Central memory CD4-positive, alpha-beta T cell (primary cell): ENCODE measurements around the gene POU2F2.

Experiments used
- DNase-seq: peaks from one replicate; pipeline ENCODE4 v3.0.0; 2022

Gene POU2F2

DNA sequence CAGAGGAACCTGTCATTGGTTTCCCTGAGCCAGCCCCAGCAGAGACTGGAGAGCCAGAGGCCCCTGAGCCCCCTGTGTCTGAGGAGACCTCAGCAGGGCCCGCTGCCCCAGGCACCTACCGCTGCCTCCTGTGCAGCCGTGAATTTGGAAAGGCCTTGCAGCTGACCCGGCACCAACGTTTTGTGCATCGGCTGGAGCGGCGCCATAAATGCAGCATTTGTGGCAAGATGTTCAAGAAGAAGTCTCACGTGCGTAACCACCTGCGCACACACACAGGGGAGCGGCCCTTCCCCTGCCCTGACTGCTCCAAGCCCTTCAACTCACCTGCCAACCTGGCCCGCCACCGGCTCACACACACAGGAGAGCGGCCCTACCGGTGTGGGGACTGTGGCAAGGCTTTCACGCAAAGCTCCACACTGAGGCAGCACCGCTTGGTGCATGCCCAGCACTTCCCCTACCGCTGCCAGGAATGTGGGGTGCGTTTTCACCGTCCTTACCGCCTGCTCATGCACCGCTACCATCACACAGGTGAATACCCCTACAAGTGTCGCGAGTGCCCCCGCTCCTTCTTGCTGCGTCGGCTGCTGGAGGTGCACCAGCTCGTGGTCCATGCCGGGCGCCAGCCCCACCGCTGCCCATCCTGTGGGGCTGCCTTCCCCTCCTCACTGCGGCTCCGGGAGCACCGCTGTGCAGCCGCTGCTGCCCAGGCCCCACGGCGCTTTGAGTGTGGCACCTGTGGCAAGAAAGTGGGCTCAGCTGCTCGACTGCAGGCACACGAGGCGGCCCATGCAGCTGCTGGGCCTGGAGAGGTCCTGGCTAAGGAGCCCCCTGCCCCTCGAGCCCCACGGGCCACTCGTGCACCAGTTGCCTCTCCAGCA lies 52.1 kb downstream of the POU2F2 start:
- DNase-seq: no peak

DNA sequence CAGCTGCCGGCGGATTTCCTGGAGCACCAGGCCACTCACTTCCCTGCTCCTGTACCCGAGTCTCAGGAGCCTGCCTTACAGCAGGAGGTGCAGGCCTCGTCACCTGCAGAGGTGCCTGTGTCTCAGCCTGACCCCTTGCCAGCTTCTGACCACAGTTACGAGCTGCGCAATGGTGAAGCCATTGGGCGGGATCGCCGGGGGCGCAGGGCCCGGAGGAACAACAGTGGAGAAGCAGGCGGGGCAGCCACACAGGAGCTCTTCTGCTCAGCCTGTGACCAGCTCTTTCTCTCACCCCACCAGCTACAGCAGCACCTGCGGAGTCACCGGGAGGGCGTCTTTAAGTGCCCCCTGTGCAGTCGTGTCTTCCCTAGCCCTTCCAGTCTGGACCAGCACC lies 53.0 kb downstream of the POU2F2 start:
- no peak for DNase-seq

DNA sequence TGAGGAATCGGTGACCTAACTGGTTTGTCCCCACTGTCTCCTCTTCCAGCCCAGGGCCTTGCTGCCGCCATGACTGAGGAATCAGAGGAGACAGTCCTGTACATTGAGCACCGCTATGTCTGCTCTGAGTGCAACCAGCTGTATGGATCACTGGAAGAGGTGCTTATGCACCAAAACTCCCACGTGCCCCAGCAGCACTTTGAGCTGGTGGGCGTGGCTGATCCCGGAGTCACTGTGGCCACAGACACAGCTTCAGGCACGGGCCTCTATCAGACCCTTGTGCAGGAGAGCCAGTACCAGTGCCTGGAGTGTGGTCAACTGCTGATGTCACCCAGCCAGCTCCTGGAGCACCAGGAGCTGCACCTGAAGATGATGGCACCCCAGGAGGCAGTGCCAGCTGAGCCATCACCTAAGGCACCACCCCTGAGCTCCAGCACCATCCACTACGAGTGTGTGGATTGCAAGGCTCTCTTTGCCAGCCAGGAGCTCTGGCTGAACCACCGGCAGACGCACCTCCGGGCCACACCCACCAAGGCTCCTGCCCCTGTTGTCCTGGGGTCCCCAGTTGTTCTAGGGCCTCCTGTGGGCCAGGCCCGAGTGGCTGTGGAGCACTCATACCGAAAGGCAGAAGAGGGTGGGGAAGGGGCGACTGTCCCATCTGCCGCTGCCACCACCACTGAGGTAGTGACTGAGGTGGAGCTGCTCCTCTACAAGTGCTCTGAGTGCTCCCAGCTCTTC lies 53.5 kb downstream of the POU2F2 start:
- no peak for DNase-seq

DNA sequence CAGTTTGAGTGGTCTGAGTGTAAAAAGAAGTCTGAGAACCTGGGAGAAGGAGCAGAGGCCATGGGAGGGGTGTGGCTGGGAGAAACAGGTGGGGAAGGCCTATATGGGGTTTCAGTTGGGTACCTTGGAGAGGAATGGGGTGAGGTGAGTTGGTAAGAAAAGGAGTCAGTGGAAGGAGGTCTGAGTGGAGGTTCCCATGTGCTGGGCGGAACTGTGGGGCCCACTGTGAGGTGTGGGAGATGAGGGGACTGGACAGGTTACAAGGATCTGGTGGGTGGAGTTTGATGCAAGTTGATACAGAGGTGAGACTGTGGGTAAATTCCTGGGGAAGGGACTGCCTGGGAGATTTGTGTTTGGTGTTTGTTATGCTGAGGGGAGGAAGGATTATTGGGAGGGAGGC lies 54.2 kb downstream of the POU2F2 start:
- no peak for DNase-seq

DNA sequence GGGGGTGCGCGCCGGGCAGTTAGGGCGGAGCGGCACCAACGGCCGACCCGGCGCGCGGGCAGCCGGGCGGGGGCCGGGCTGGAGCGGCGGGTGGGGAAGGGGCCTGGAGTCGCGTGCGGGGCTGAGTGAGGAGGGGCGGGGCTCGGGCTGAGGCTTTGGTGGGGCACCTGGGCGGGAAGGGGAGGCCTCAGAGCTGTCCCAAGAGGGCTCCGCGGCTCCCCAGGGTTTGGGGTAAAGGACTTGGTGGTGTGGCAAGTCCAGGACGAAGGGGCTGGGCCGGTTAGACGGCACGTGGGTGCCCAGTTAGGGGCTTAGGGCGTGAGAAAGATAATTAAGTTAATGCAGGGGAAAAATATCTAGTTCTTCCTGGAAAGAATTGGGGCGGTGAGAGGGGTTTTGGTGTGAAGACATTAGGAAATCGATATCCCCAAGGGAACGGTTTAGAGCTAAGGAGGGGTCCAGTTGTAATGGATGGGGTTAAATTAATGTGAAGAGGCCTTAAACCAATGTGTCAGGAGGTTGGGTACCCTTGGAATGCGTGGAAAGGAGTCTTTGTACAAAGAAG lies 55.8 kb downstream of the POU2F2 start:
- no peak for DNase-seq

DNA sequence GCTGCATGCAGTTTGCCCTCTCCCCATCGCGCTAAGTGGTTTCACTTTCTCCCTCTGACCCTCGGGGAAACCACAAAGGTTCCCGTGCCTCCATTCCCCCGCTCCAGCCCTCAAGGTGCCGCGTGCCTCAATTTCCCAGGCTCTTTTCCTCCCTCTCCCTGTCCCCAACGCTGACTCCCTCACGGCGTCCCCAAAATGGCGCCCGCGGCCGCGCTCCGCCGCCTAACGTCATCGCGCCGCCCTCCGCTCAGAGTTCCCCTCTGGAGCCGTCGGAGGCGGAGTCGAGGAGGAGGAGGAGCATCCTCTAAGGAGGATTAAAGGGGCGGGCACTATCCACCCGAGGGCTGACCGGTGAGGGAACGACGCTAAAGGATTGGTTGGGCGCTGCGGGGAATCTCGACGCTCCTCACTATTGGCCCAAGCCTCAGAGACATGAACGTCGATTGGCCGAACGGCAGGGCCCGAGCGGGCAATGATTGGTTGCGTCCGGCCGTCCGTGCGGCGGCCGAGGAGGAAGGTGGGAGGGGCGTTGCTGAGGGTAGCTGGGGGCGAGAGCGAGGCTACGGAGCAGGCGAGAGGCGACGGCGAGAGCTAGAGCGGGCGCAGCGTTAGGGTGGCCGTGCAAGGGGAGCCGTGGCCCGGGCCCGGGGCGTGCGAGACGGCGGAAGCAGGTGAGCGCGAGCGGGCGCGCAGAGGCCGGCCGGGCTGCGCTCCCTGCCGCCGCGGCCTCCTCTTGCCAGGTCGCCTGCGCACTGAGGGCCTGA lies 56.4 kb downstream of the POU2F2 start, which contains the start of gene ZNF574:
ZNF574 (plus strand) TSS at position 551 of the 764 bp plus-strand sequence. CDS start 2,441 bp downstream, outside the sequence.
- DNase-seq: peak; percentile 99

DNA sequence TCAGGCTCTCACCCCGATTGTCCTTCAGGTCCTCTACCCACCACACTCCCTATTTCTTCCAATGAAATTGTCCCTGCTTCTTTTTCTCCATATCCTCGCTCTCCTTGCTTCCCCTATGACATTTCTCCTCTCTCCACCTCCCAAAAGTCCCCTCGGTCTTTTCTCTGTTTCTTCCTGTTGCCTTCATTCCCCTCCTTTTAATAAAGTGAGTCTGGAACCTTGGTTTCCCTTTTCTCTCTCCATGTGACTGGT lies 57.0 kb downstream of the POU2F2 start:
- no peak for DNase-seq

DNA sequence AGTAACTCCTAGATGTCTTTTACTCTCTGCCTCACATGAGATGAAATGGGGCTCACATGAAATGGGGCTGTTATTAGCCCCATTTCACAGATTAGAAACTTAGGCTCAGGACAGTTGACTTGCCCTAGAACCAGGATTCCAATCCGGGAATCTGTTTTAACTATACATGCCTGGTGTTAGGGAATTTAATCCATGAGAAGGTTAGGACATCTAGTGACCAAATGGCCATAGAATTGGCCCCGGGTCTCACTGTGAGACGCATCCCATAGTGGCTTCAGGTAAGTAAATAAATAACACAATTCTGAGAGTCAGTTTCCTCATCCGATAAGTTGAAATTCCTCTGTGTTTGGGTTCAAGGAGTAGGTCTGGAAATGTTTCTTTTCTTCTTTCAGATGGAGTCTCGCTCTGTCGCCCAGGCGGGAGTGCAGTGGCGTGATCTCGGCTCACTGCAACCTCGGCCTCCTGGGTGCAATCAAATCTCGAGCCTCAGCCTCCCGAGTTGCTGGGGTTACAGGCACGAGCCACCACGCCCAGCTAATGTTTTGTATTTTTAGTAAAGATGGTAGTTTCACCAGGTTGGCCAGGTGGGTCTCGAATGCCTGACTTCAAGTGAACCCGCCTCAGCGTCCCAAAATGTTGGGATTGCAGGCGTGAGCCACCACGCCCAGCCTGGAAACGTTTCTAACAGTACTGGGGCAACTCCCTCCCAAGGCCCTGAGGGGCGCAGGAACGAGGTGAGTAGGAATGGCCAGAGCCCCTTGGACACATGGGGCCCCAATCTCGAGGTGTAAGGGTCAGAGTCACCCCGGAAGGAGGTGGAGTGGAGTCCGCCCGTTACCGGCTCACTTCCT lies 57.5 kb downstream of the POU2F2 start:
- no peak for DNase-seq

DNA sequence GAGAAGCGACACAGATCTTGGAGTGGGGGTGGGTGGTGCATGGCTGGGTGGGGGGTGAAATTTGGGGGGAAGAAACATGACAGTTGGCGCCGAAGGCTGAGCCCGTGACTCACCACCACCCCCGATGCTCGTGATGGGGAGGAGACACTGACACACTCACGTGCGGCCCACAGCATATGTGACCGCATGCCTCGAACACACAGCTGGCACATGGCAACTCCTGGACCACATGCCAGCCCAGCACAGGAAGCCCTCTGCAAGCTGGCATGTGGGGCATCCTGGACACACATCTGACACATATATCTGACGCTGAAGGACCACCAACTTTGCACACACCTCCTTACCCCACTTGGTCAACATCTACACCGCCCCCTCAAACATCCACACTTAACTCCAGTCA lies 61.0 kb downstream of the POU2F2 start:
- DNase-seq: no peak

DNA sequence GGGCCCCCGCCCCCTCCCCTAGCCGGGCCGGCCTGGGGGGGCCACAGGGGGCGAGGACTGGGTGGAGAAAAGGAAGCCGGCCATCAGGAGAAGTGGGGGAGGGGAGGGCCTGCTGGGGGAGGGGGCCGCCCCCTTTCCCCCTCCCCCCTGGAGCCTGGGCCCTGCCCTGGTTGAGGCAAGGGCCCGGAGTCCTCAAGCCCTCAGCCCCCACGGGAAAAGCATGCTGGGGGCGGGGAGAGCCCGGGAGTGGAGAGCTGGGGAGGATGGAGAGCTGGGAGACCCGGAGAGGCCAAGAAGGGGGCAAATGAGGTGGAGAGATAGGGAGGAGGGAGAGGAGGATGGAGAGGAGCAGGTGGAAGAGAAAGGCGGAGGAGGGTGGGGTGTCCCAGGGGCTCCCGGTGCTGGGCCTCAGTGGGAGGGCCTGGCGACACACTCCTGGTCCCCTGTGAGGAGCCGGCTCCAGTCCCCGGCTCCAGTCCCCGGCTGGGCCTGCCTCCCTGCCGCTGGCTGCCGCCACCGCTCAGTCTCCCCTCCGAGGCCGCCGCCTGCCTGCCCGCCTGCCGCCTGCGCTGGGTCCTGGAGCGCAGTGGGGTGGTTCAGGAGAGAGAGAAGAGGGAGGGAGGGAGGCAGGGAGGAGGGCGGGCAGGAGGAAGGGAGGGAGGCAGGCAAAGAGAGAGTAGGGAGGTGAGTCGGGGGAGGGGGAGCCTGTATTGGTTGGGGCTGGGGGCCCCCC lies 62.5 kb downstream of the POU2F2 start, which contains the start of gene GRIK5:
GRIK5 (minus strand) TSS at position 588 of the 733 bp plus-strand sequence. CDS start 4,436 bp downstream, outside the sequence.
- DNase-seq: no peak

DNA sequence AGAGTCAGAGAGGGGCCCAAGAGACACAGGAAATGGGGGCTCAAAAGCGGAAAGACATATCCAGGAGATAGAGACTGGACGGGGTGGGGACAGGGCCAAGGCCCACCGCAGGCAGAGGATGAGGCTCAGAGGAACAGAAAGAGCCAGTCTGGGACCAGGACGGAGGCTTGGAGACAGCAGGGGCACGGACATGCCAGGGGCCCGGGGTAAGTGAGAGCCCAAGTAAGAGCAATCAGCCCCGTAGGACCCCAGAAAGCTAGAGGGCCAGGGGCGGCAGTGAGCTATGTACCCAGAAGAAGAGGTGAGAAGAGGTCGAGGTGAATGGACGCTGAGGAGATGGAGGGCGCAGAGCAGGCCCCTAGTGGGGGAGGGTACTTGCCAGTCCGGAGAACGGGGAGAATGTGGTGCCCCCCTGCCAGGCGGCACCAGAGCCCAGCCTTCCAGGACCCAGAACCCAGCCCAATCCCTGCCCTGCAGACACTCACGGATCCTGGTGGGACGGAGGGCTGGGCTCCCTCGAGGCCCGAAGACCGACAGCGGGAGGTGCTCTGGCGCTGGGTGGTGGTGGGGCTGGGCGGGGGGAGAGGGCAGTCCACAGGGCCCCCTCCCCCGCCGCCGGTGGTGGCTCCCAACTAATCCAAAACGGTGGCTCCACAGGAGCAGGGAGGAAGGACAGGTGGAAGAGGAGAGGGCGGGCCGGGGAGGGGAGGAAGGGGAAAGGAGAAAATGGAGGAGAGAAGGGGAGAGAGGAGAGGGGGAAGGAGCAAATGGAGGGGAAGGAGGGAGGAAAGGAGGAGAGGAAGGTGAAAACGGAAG lies 63.3 kb downstream of the POU2F2 start:
- no peak for DNase-seq

DNA sequence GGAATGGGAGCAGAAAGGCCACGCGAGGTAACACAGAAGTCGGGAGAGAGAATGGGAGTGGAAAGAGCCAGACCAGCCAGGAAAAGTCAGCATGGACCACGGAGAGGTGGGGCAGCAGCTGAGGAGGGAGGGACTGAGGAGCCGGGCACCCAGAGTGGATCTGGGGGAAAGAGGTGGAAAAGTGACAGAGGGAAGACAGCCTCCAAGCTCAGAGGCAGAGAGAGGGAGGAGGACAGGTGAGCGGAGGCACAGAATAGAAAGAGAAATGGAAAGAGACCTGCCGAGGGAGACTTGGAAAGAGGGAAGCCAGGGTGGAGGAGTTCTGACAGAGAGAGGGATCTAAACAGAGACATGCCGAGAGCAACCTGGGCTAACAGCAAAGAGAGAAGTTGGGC lies 63.9 kb downstream of the POU2F2 start:
- DNase-seq: no peak

DNA sequence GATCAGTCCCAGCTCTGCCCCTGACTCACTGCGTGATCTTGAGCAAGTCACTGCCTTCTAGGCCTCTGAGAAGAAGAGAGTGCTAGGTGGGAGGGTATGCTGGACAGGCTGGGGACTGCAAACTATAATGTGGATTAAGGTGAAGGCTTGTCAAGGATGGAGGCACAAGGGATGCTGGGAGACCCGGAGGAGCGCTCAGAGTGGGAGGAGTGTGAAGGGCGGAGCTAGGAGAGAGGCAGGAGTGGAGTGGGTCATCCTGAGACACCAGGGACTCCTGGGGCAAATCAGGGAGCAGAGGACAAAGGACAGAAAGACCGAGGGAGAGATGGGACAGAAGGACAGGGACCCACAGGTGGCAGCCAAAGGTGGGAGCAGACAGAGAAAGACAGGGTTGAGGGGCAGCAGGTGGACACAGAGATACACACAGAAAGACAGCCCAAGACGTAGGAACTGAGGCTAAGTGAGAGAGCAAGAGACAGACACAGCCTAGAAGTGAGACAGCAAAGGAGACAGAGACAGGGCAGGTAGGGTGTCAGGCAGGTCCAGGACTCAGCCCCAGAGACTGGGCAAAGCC lies 64.8 kb downstream of the POU2F2 start:
- DNase-seq: no peak

DNA sequence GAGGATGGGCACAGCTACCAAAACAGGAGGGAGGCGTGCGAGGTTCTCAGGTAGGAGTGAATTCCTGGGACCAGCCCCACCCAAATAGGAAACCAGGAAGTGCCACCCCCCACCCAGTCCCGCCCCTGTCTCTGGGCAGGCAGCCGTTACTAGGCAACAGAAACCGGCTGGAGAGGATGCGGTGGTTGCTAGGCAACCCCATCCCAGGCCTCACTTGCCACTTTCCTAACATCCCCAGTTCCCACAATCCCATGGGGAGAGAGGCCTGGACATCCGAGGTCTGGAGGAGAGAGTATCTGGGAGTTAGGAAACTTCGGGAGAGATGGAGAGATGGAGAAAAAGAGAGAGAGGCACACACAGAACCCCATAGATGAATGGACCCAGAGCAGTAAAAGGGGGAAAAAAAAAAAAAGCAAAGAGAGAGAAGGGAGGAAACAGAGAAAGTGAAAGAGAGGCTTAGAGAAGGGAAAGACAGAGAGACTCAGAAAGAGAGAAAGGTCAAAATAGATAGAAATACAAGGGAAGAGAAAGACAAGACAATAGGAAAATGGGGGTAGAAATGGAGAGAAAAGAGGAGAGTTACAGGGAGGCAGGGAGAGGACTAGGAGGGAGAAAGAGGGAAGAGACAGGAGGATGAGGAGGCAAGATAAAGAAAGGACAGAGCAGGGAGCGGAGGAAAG lies 66.0 kb downstream of the POU2F2 start:
- DNase-seq: no peak

DNA sequence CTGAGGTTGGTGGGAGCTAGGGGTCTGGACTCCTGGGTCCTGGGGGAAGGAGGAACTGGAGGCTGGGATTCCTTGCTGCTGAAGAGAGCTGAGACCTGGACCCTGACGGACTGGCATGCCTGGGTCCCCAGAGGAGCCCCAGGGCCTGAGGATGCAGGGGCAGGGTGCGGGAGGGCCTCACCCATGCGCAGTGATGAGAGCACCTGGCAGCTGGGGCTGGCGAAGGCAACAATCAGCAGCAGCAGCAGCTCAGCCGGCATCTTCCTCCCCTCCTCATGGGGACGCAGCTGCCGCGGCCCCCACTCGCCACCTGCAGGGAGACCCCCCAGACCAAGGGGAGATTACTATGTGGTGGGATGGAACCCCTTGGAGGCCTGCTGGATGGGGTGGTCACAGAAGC lies 66.7 kb downstream of the POU2F2 start:
- no peak for DNase-seq

DNA sequence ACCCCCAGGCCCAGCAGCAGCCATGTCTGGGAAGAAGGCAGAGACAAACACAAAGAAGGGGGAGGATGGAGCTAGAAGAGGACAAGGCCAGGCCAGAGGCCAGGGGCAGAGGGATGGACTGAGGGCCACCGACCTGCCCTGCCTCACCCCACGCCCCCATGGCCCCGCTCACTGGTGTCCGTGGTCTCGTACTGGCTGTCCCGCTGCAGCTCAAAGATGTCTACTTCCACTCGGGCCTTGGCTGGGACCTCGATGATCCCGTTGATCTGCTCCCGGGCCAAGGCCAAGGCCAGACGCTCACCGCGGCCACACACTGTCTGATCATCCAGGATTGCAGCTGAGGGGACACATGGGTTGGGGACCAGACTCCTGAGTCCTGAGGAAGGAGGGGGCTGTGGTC lies 67.2 kb downstream of the POU2F2 start:
- DNase-seq: no peak

DNA sequence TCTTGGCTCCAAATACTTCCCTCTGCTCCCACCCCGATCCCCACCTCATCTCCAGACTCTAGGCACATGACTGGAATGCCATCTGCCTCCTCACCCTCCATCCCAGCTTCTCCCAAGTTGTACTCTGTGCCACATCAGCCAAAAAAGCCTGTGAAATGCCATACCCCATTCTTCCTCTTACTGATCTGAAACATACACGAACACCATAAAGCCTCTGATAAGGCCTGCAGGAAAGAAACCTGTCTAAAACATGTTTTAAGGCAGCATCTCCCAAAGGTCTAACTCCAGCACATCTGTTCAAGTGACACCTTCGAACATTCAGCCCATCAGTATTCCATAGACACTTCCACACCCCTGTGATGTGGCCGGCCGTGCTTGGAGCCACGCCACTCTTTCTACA lies 67.8 kb downstream of the POU2F2 start:
- DNase-seq: no peak

DNA sequence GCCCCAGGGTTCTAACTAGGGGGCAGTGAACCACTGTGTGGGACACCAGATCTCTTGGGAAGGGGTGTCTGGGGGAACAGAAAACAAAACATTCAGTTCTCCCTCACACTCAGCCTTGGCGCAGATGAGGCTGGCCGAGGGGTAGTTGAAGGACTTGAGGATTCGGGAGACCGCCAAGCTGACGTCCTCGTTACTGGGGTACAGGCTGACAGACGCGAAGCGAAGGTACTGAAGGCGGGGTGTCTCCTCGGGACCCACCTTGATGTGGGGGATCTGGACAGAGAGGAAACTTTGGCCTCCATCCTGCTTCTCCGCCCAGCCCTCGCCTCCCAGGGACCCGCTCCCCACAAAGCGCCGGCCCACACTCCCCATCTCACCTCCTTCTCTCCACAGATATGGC lies 69.9 kb downstream of the POU2F2 start:
- DNase-seq: no peak

DNA sequence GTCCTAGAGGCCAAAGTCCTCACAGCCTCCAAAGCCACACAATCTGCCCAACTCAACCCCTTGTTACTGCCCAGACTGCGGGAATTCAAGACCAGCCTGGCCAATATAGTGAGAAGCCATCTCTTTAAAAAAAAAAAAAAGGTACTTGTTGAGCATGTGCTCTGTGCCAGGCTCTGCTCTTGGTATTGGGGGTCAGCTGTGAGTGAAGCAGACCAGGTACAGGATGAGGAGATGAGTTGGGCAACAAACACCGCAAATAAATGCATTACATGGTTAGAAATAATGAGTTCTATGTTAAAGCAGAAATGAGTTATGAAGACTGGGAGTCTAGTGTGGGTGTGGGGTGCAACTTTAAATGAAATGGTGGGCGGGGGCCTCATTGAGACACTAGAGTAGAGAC lies 72.1 kb downstream of the POU2F2 start:
- no peak for DNase-seq

DNA sequence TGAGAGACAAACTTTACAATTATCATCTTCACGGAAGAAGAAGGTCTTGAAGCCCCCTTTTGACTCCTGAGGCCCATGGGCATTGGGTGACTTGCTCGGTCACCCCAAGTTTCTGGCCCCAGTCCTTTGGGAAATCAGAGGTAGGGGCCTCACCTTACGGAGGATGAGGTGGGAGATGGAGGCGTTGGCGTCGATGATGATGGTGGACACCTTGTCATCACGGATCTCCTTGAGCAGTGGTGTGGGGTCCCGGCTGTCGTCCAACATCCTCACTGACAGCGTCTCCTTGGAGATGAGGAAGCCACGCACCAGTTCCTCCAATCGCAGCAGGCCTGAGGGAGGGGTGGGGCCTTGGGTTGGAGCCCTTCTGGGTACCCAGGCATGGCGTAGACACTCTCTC lies 73.0 kb downstream of the POU2F2 start:
- DNase-seq: no peak
